Right atrium auricular region (tissue), 2 donors: ENCODE results near the gene CCDC191. TPM values are rescaled to one million over a fixed set of nuclear protein-coding genes. Genes with fewer than 3 reads are reported as not detected.

ENCODE experiments used
- DNase-seq: peaks from one replicate; pipeline ENCODE4 v3.0.0-alpha.2; 2019; ENCODE audit warnings: low spot score
- H3K27ac ChIP-seq, 2 donors: fragments of 200-600 bp; sonication (generic); 1 replicate in 1 of 2; 2 replicates in 1 of 2; pipeline ENCODE4 v1.5.1; 2016 to 2019
- H3K27me3 ChIP-seq, 2 donors: fragments of 200-600 bp; sonication (generic); one replicate each; pipeline versions ENCODE4 v1.5.1 to v1.6.0; 2017 to 2019
- H3K36me3 ChIP-seq: fragments of 200-600 bp; sonication (generic); one replicate; pipeline ENCODE4 v1.5.1; 2016
- H3K4me1 ChIP-seq, 2 donors: fragments of 200-600 bp; sonication (generic); one replicate each; pipeline versions ENCODE4 v1.5.1 to v1.6.0; 2017 to 2019
- H3K4me3 ChIP-seq, 2 donors: fragments of 200-600 bp; sonication (generic); 1 replicate in 1 of 2; 2 replicates in 1 of 2; pipeline ENCODE4 v1.5.1; 2017 to 2019; ENCODE audit warnings: mild to moderate bottlenecking in 1 of 2, moderate library complexity in 1 of 2
- H3K9me3 ChIP-seq, 2 donors: fragments of 200-600 bp; sonication (generic); one replicate each; pipeline ENCODE4 v1.5.1; 2019
- CTCF ChIP-seq, 2 donors: fragments of 200-600 bp; sonication (generic); IDR thresholded peaks; one replicate each; pipeline ENCODE4 v1.5.1; 2019; ENCODE audit warnings: antibody characterized with exemption in 2 of 2
- total RNA-seq, 2 donors: library from RNA; depleted of rRNA; stranded (reverse); fragments of >200 nt; gene quantifications; one replicate each; pipeline ENCODE4 v1.1.0, GENCODE V29; 2016

Gene CCDC191
- total RNA-seq, 2 donors from 2014 or later = 0.75 to 1.3 TPM

- Histone ChIP-seq H3K36me3 (no peaks in the 10 kb centered on the region), H3K27ac (no peak overlapping the region), H3K4me1 (no peaks in the 10 kb centered on the region), H3K27me3 (no peaks in the 10 kb centered on the region), H3K9me3 (no peaks in the 10 kb centered on the region), H3K4me3 (no peak overlapping the region)
- TF ChIP-seq CTCF (IDR thresholded peaks at IDR 0.05) = no peak
- no peak for DNase-seq
Measured at GRCh38 chr3:114095796-114096195, 39.5 kb upstream of the CCDC191 start.

- no peak overlapping the region for H3K27ac ChIP-seq
- H3K4me3 ChIP-seq = no peak overlapping the region
- H3K27me3 ChIP-seq = no peaks in the 10 kb centered on the region
- H3K9me3 ChIP-seq = no peaks in the 10 kb centered on the region
- no peaks in the 10 kb centered on the region for H3K36me3 ChIP-seq
- no peaks in the 10 kb centered on the region for H3K4me1 ChIP-seq
- peak; percentile 70 for DNase-seq
- no peak for TF ChIP-seq CTCF (IDR thresholded peaks at IDR 0.05)
Measured at GRCh38 chr3:114093596-114093995, 37.3 kb upstream of the CCDC191 start.

- no peaks in the 10 kb centered on the region for H3K9me3 ChIP-seq
- H3K4me1 ChIP-seq = no peaks in the 10 kb centered on the region
- no peaks in the 10 kb centered on the region for H3K27me3 ChIP-seq
- no peak overlapping the region for H3K27ac ChIP-seq
- no peak overlapping the region for H3K4me3 ChIP-seq
- H3K36me3 ChIP-seq = no peaks in the 10 kb centered on the region
- no peak for TF ChIP-seq CTCF (IDR thresholded peaks at IDR 0.05)
- no peak for DNase-seq
Measured at GRCh38 chr3:114093016-114093380, 36.7 kb upstream of the CCDC191 start.

GRCh38 chr3:114092151-114093015 is 36.1 kb upstream of the CCDC191 start:
- H3K27me3 ChIP-seq = no peaks in the 10 kb centered on the region
- no peaks in the 10 kb centered on the region for H3K4me1 ChIP-seq
- no peak overlapping the region for H3K4me3 ChIP-seq
- TF ChIP-seq CTCF (IDR thresholded peaks at IDR 0.05) = no peak
- no peak overlapping the region for H3K27ac ChIP-seq
- no peak for DNase-seq
- peaks cover 3% of the 10 kb centered on the region for H3K36me3 ChIP-seq
- no peaks in the 10 kb centered on the region for H3K9me3 ChIP-seq

GRCh38 chr3:114089675-114090074 is 33.3 kb upstream of the CCDC191 start:
- Histone ChIP-seq H3K4me3 (no peak overlapping the region), H3K27ac (no peak overlapping the region), H3K36me3 (peaks cover 29% of the 10 kb centered on the region), H3K4me1 (no peaks in the 10 kb centered on the region), H3K9me3 (no peaks in the 10 kb centered on the region), H3K27me3 (no peaks in the 10 kb centered on the region)
- no peak for DNase-seq
- no peak for TF ChIP-seq CTCF (IDR thresholded peaks at IDR 0.05)

- H3K36me3 ChIP-seq = peaks cover 29% of the 10 kb centered on the region
- no peaks in the 10 kb centered on the region for H3K4me1 ChIP-seq
- H3K27ac ChIP-seq = no peak overlapping the region
- no peak overlapping the region for H3K4me3 ChIP-seq
- TF ChIP-seq CTCF (IDR thresholded peaks at IDR 0.05) = no peak
- DNase-seq = no peak
- no peaks in the 10 kb centered on the region for H3K27me3 ChIP-seq
- no peaks in the 10 kb centered on the region for H3K9me3 ChIP-seq
Measured at GRCh38 chr3:114086356-114086755, 30.0 kb upstream of the CCDC191 start.
